Measurements from ENCODE around the gene PACS2.

- TF ChIP-seq CTCF (conservative IDR thresholded peaks at IDR 0.05), result no peak
- no peak for TF ChIP-seq EZH2 (IDR thresholded peaks at IDR 0.05; ENCODE audit: low read depth)
These were observed 115.5 kb downstream of the PACS2 start for GRCh38 chr14:105430042-105430441.

Data from PC-9 (cell line).